ENCODE data around the gene TAPBP. TPM values are rescaled to one million over a fixed set of nuclear protein-coding genes. Genes with fewer than 3 reads are reported as not detected.

TAPBP gene
- total RNA-seq, 2 donors from 2014 or later, result 7.0 to 11.1 TPM

- H3K4me1 ChIP-seq (ENCODE audit: control insufficient read depth, insufficient read depth, low read length), result no peaks in the 10 kb centered on the region
- peaks cover 7% of the 10 kb centered on the region for H3K4me1 Mint-ChIP-seq
- H3K9me3 ChIP-seq (ENCODE audit: control insufficient read depth, low read length), result peaks cover 17% of the 10 kb centered on the region
- no peaks in the 10 kb centered on the region for H3K27me3 ChIP-seq (ENCODE audit: control insufficient read depth, insufficient read depth, low read length, poor library complexity, severe bottlenecking)
- H3K36me3 Mint-ChIP-seq (ENCODE audit: low read depth), result peaks cover 45% of the 10 kb centered on the region
- no peak overlapping the region for H3K4me3 Mint-ChIP-seq
- TF ChIP-seq CTCF (conservative IDR thresholded peaks at IDR 0.05), result no peak
- no peak overlapping the region for H3K27ac Mint-ChIP-seq
- H3K27me3 Mint-ChIP-seq (ENCODE audit: insufficient read depth), result no peaks in the 10 kb centered on the region
- H3K9ac ChIP-seq (ENCODE audit: extremely low read depth, low read length, poor library complexity, severe bottlenecking), result no peak overlapping the region
- no peak for DNase-seq
- H3K4me3 ChIP-seq (ENCODE audit: low read length), result no peak overlapping the region
- peaks cover 16% of the 10 kb centered on the region for H3K9me3 Mint-ChIP-seq
- WGBS, 2 experiments (ENCODE audit: insufficient coverage in 1 of 2, insufficient read length in 1 of 2), result 72 to 96% methylated on average over 2 to 4 of the region's 4 CpGs
- H3K27ac ChIP-seq (ENCODE audit: low read depth, low read length), result no peak overlapping the region
- H3K36me3 ChIP-seq (ENCODE audit: control insufficient read depth, insufficient read depth, low read length), result peaks cover 41% of the 10 kb centered on the region
Measured at GRCh38 chr6:33254591-33254990, 59.3 kb downstream of the TAPBP start.

GRCh38 chr6:33252759-33253158 is 61.1 kb downstream of the TAPBP start:
- peaks cover 5% of the 10 kb centered on the region for H3K4me1 ChIP-seq (ENCODE audit: control insufficient read depth, insufficient read depth, low read length)
- Mint-ChIP-seq H3K4me3 (no peak overlapping the region), H3K27ac (no peak overlapping the region), H3K27me3 (ENCODE audit: insufficient read depth) (peaks cover 4% of the 10 kb centered on the region), H3K36me3 (ENCODE audit: low read depth) (peaks cover 32% of the 10 kb centered on the region), H3K4me1 (peaks cover 14% of the 10 kb centered on the region), H3K9me3 (peaks cover 7% of the 10 kb centered on the region)
- TF ChIP-seq CTCF (conservative IDR thresholded peaks at IDR 0.05), result no peak
- H3K9ac ChIP-seq (ENCODE audit: extremely low read depth, low read length, poor library complexity, severe bottlenecking), result no peak overlapping the region
- peaks cover 11% of the 10 kb centered on the region for H3K27me3 ChIP-seq (ENCODE audit: control insufficient read depth, insufficient read depth, low read length, poor library complexity, severe bottlenecking)
- H3K27ac ChIP-seq (ENCODE audit: low read depth, low read length), result no peak overlapping the region
- no peak overlapping the region for H3K4me3 ChIP-seq (ENCODE audit: low read length)
- no peak for DNase-seq
- H3K36me3 ChIP-seq (ENCODE audit: control insufficient read depth, insufficient read depth, low read length), result peaks cover 26% of the 10 kb centered on the region
- peaks cover 2% of the 10 kb centered on the region for H3K9me3 ChIP-seq (ENCODE audit: control insufficient read depth, low read length)

GRCh38 chr6:33251395-33252012 is 62.4 kb downstream of the TAPBP start:
- H3K4me1 ChIP-seq (ENCODE audit: control insufficient read depth, insufficient read depth, low read length), result peaks cover 5% of the 10 kb centered on the region
- no peak overlapping the region for H3K27ac Mint-ChIP-seq
- H3K27me3 ChIP-seq (ENCODE audit: control insufficient read depth, insufficient read depth, low read length, poor library complexity, severe bottlenecking), result peaks cover 18% of the 10 kb centered on the region
- peaks cover 18% of the 10 kb centered on the region for H3K36me3 ChIP-seq (ENCODE audit: control insufficient read depth, insufficient read depth, low read length)
- no peak overlapping the region for H3K27ac ChIP-seq (ENCODE audit: low read depth, low read length)
- H3K36me3 Mint-ChIP-seq (ENCODE audit: low read depth), result peaks cover 24% of the 10 kb centered on the region
- DNase-seq, result no peak
- no peak for TF ChIP-seq CTCF (conservative IDR thresholded peaks at IDR 0.05)
- H3K27me3 Mint-ChIP-seq (ENCODE audit: insufficient read depth), result peaks cover 15% of the 10 kb centered on the region
- H3K4me1 Mint-ChIP-seq, result peaks cover 14% of the 10 kb centered on the region
- H3K9ac ChIP-seq (ENCODE audit: extremely low read depth, low read length, poor library complexity, severe bottlenecking), result no peak overlapping the region
- H3K9me3 Mint-ChIP-seq, result no peaks in the 10 kb centered on the region
- H3K4me3 ChIP-seq (ENCODE audit: low read length), result no peak overlapping the region
- H3K9me3 ChIP-seq (ENCODE audit: control insufficient read depth, low read length), result no peaks in the 10 kb centered on the region
- WGBS, 2 experiments (ENCODE audit: insufficient coverage in 1 of 2, insufficient read length in 1 of 2), result 92 to 94% methylated on average over 4 to 6 of the region's 6 CpGs
- H3K4me3 Mint-ChIP-seq, result no peak overlapping the region

Measured in endodermal cell (in vitro differentiated cells).